IPS DF 6.9 (cell line): ENCODE results near the gene BRIP1.

Experiments used
- DNase-seq: peaks from one replicate; pipeline ENCODE4 v3.0.0-alpha.2; 2013; ENCODE audit warnings: low read depth, low spot score
- H3K27ac ChIP-seq: one replicate; pipeline ENCODE4 v1.5.1; 2013; ENCODE audit warnings: low read length, control low read depth
- H3K27me3 ChIP-seq: 2 replicates; pipeline ENCODE4 v1.6.1; 2013; ENCODE audit warnings: mild to moderate bottlenecking, low read length; ENCODE audit not compliant: control insufficient read depth, insufficient read depth
- H3K36me3 ChIP-seq: 2 replicates; pipeline ENCODE4 v1.6.1; 2013; ENCODE audit warnings: low read length; ENCODE audit not compliant: control insufficient read depth, insufficient read depth
- H3K4me1 ChIP-seq: 2 replicates; pipeline ENCODE4 v1.6.1; 2013; ENCODE audit warnings: low read length; ENCODE audit not compliant: control insufficient read depth, insufficient read depth
- H3K4me3 ChIP-seq: 2 replicates; pipeline ENCODE4 v1.5.1; 2013; ENCODE audit warnings: mild to moderate bottlenecking, low read length
- H3K9me3 ChIP-seq: 2 replicates; pipeline ENCODE4 v1.6.1; 2013; ENCODE audit warnings: low read length, inconsistent platforms; ENCODE audit not compliant: control insufficient read depth, insufficient read depth
- WGBS: extraction: QIAGEN DNeasy Blood & Tissue Kit; methylation state at CpG from one replicate; pipeline ENCODE4 v1.1.7; 2013; ENCODE audit warnings: mixed read lengths, missing lambda C conversion rate; ENCODE audit not compliant: insufficient read length, insufficient coverage; 5-methylcytosine and 5-hydroxymethylcytosine counted together

The BRIP1 gene

GRCh38 chr17:61846088-61846487 is 17.2 kb downstream of the BRIP1 start:
- no CpG with 5 or more reads among the region's 8 CpGs for WGBS
- Histone ChIP-seq H3K4me3 (no peak overlapping the region), H3K27ac (no peak overlapping the region), H3K9me3 (no peaks in the 10 kb centered on the region), H3K27me3 (no peaks in the 10 kb centered on the region; the same call in 1 of the 2 replicates), H3K4me1 (no peaks in the 10 kb centered on the region), H3K36me3 (peaks cover 4% of the 10 kb centered on the region; the same call in 1 of the 2 replicates)
- DNase-seq, result no peak

DNA sequence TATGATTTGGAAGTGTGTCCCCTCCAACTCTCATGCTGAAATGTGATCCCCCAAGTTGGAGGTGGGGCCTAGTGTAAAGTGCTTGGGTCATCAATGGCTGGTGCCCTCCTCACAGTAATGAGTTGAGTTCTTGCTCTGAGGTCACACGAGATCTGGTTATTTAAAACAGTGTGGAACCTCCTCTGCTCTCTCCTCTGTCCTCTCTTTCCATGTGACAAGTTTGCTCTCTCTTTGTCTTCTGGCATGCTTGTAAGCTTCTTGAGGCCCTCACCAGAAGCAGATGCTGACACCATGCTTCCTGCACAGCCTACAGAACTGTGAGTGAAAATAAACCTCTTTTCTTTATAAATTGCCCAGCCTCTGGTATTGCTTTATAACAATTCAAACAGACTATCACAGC is 19.9 kb downstream of the BRIP1 start:
- Histone ChIP-seq H3K27me3 (no peaks in the 10 kb centered on the region; the same call in 1 of the 2 replicates), H3K27ac (no peak overlapping the region), H3K9me3 (no peaks in the 10 kb centered on the region), H3K4me1 (no peaks in the 10 kb centered on the region), H3K4me3 (no peak overlapping the region), H3K36me3 (peaks cover 4% of the 10 kb centered on the region; the same call in 1 of the 2 replicates)
- DNase-seq, result no peak
- WGBS, result no CpG with 5 or more reads among the region's 1 CpG

DNA sequence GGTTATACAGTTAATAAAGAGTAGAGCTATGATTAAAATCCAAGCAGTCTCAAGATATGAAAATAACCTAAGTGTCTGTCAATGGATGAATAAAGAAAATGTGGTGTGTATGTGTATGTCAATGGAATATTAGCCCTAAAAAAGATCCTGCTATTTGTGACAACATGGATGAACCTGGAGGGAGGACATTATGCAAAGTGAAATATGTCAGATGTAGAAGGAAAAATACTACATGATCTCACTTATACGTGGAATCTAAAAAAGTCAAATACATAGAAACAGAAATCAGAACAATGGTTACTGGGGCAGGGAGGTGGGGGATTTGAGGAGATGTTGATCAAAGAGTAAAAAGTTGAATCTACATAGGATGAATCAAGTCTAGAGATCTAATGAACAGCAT is 20.4 kb downstream of the BRIP1 start:
- DNase-seq, result no peak
- Histone ChIP-seq H3K27me3 (no peaks in the 10 kb centered on the region; the same call in 1 of the 2 replicates), H3K4me1 (no peaks in the 10 kb centered on the region), H3K9me3 (no peaks in the 10 kb centered on the region), H3K36me3 (peaks cover 4% of the 10 kb centered on the region; the same call in 1 of the 2 replicates), H3K27ac (no peak overlapping the region), H3K4me3 (no peak overlapping the region)
- no CpG with 5 or more reads among the region's 1 CpG for WGBS

DNA sequence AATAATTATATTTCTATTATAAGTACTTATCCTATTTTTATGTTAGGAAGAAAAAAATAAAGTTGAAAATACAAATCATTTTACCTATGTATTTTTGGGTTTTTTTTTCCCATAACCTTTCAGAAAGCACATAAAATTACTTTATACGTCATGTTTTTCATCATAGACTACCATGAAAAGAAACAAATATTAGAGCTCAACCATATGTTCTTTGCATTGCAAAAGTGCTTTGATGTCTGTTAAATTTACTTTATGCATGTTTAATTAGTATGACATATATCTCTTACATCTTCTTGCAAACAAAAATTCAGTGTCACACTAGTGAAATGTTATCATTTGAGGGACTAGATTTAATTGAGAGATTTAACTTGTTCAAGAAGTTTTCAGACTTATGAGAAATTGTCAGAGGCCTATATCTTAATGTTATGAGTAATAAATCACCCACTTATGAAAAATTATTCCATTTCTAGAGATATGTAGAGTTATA is 24.0 kb downstream of the BRIP1 start:
- Histone ChIP-seq H3K36me3 (peaks cover 4% of the 10 kb centered on the region; the same call in 1 of the 2 replicates), H3K27me3 (no peaks in the 10 kb centered on the region; the same call in 1 of the 2 replicates), H3K9me3 (no peaks in the 10 kb centered on the region), H3K4me1 (no peaks in the 10 kb centered on the region), H3K27ac (no peak overlapping the region), H3K4me3 (no peak overlapping the region)
- DNase-seq, result no peak
- no CpG with 5 or more reads among the region's 1 CpG for WGBS

GRCh38 chr17:61837175-61838051 is 25.9 kb downstream of the BRIP1 start:
- Histone ChIP-seq H3K4me3 (no peak overlapping the region), H3K27me3 (no peaks in the 10 kb centered on the region), H3K9me3 (no peaks in the 10 kb centered on the region), H3K4me1 (no peaks in the 10 kb centered on the region), H3K27ac (no peak overlapping the region), H3K36me3 (no peaks in the 10 kb centered on the region)
- no CpG with 5 or more reads among the region's 4 CpGs for WGBS
- peak; percentile 27 for DNase-seq

GRCh38 chr17:61836266-61837174 is 26.8 kb downstream of the BRIP1 start:
- no CpG with 5 or more reads among the region's 3 CpGs for WGBS
- H3K36me3 ChIP-seq, result no peaks in the 10 kb centered on the region
- no peaks in the 10 kb centered on the region for H3K27me3 ChIP-seq
- H3K9me3 ChIP-seq, result no peaks in the 10 kb centered on the region
- no peaks in the 10 kb centered on the region for H3K4me1 ChIP-seq
- H3K27ac ChIP-seq, result no peak overlapping the region
- no peak for DNase-seq
- H3K4me3 ChIP-seq, result no peak overlapping the region

DNA sequence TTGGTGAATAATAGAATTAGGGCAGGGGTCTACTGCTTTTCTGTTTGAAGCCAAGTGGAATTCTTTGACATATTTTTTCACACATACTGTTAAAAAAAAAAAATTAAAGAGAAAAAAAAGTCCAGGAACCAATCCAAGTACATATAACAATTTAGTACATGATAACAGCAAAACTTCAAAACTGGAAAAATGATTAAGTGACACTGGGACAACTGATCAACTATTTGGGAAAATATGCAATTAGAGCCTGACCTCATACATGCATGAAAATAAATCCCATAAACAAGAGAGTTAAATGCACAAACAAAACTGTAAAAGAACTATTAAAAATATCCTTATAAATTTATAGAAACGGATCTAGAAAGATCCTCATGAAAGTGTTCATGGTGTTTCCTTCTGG is 27.7 kb downstream of the BRIP1 start:
- no peak overlapping the region for H3K27ac ChIP-seq
- H3K9me3 ChIP-seq, result no peaks in the 10 kb centered on the region
- H3K4me1 ChIP-seq, result no peaks in the 10 kb centered on the region
- no CpG with 5 or more reads among the region's 1 CpG for WGBS
- no peaks in the 10 kb centered on the region for H3K36me3 ChIP-seq
- no peaks in the 10 kb centered on the region for H3K27me3 ChIP-seq
- H3K4me3 ChIP-seq, result no peak overlapping the region
- DNase-seq, result no peak

DNA sequence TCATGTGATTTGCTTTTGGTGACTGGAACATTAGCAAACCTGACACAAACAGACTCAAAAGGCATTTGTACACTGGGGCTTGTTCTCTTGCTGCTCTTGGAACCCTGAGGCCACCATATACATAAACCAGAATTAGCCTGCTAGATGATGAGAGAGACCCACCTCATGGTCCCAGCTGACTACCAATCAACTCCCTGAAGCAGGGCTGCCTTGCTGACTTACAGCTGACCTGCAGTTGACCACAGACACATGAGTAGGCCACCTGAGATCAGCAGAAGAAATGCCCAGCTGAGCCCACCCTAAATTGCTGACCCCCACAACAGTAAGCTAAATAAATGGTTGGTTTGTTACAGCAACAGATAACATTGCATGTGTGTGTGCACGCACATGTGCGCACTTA is 28.7 kb downstream of the BRIP1 start:
- no CpG with 5 or more reads among the region's 2 CpGs for WGBS
- H3K27ac ChIP-seq, result no peak overlapping the region

GRCh38 chr17:61833536-61834193 is 29.7 kb downstream of the BRIP1 start:
- no CpG with 5 or more reads among the region's 7 CpGs for WGBS
- Histone ChIP-seq H3K4me1 (no peaks in the 10 kb centered on the region), H3K9me3 (no peaks in the 10 kb centered on the region), H3K36me3 (no peaks in the 10 kb centered on the region), H3K27me3 (no peaks in the 10 kb centered on the region), H3K27ac (no peak overlapping the region), H3K4me3 (no peak overlapping the region)
- no peak for DNase-seq

More for the DNA sequence above, 28.7 kb downstream of the BRIP1 start:
- H3K36me3 ChIP-seq, result no peaks in the 10 kb centered on the region
- H3K4me3 ChIP-seq, result no peak overlapping the region
- no peaks in the 10 kb centered on the region for H3K27me3 ChIP-seq
- H3K9me3 ChIP-seq, result no peaks in the 10 kb centered on the region
- H3K4me1 ChIP-seq, result no peaks in the 10 kb centered on the region
- no peak for DNase-seq

DNA sequence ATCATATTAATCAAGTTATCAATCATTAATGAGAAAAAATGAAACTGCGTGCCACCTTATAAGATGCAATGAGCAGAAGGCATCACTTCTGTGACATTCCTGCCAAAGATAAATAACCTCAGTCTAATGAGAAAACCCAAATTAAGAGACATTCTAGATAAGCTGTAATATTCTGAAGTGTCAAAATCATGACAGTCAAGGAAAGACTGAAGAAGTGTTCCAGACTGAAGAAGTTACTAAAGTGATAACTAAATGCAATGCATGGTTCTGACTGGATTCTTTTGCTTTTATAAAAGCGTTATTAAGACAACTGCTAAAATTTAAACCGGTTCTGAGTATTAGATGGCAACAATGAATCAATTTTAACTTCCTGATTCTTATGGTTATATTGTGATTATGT is 30.9 kb downstream of the BRIP1 start:
- Histone ChIP-seq H3K4me1 (no peaks in the 10 kb centered on the region), H3K27ac (no peak overlapping the region), H3K4me3 (no peak overlapping the region), H3K27me3 (no peaks in the 10 kb centered on the region), H3K9me3 (no peaks in the 10 kb centered on the region), H3K36me3 (no peaks in the 10 kb centered on the region)
- no CpG with 5 or more reads among the region's 3 CpGs for WGBS
- DNase-seq, result no peak
